ELF-1 (cell line): ENCODE measurements around the gene PAX5.
A peak's percentile ranks its signal among the peaks of the same experiment; 100 is the strongest.

Experiments used
- DNase-seq: peaks from one replicate; pipeline ENCODE4 v3.0.0-alpha.2; 2016; ENCODE audit warnings: low read depth, low spot score

PAX5 gene

GRCh38 chr9:37037503-37038301, 3.6 kb upstream of the PAX5 start:
- peak; percentile 80 for DNase-seq

GRCh38 chr9:37036776-37037502, 2.9 kb upstream of the PAX5 start:
- DNase-seq, result peak; percentile 57

GRCh38 chr9:37036371-37036775, 2.3 kb upstream of the PAX5 start:
- peak; percentile 43 for DNase-seq

GRCh38 chr9:37035648-37036370, 1.7 kb upstream of the PAX5 start:
- peak; percentile 81 for DNase-seq

GRCh38 chr9:37034938-37035647, 1.0 kb upstream of the PAX5 start:
- DNase-seq, result peak; percentile 62

GRCh38 chr9:37034305-37034937, 353 bp upstream of the PAX5 start:
- DNase-seq, result peak; percentile 64

GRCh38 chr9:37033141-37033540, 927 bp downstream of the PAX5 start:
- DNase-seq, result no peak

- no peak for DNase-seq
Measured at GRCh38 chr9:37032713-37033112, 1.4 kb downstream of the PAX5 start.

GRCh38 chr9:37031902-37032301, 2.2 kb downstream of the PAX5 start:
- DNase-seq, result no peak

GRCh38 chr9:37031081-37031480, 3.0 kb downstream of the PAX5 start:
- DNase-seq, result no peak

- no peak for DNase-seq
Measured at GRCh38 chr9:37030611-37030939, 3.5 kb downstream of the PAX5 start.

- DNase-seq, result peak; percentile 22
Measured at GRCh38 chr9:37029776-37030610, 4.1 kb downstream of the PAX5 start.

- peak; percentile 54 for DNase-seq
Measured at GRCh38 chr9:37029304-37029775, 4.7 kb downstream of the PAX5 start.

- peak; percentile 40 for DNase-seq
Measured at GRCh38 chr9:37028420-37029031, 5.5 kb downstream of the PAX5 start.

GRCh38 chr9:37027582-37028419, 6.3 kb downstream of the PAX5 start:
- DNase-seq, result peak; percentile 98

- peak; percentile 50 for DNase-seq
Measured at GRCh38 chr9:37026931-37027581, 7.0 kb downstream of the PAX5 start.

- DNase-seq, result peak; percentile 69
Measured at GRCh38 chr9:37026113-37026930, 7.7 kb downstream of the PAX5 start.

GRCh38 chr9:37025823-37026112, 8.3 kb downstream of the PAX5 start:
- DNase-seq, result no peak
